Activated naive CD4-positive, alpha-beta T cell treated with anti-CD3 and anti-CD28 coated beads, Interleukin-2, amount 50 U/mL, for 16 hours (primary cell): ENCODE measurements around the gene USP11.

Source experiments
- DNase-seq: peaks from one replicate; pipeline ENCODE4 v3.0.0-alpha.2; 2020

Gene USP11

DNA sequence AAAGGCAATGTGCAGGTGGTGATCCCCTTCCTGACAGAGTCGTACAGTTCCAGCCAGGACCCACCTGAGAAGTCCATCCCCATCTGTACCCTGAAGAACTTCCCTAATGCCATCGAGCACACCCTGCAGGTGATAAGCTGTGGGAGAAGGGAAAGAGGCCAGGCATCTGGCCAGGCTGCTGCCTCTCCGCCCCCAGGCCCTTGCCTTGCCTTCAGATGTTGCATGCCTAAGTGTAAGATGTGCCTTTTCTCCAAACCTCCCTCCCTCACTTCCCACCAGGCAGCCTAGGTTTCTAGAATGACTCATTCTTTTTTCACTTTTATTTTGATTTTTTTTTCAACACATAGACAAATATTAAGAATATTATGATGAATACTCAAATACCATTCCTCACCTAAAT, 26.5 kb upstream of the USP11 start:
- DNase-seq, result no peak

- DNase-seq, result no peak
Measured at GRCh38 chrX:47208108-47208507, 24.7 kb upstream of the USP11 start.

- no peak for DNase-seq
Measured at GRCh38 chrX:47209508-47210238, 23.1 kb upstream of the USP11 start.

- DNase-seq, result no peak
Measured at GRCh38 chrX:47210661-47211425, 22.0 kb upstream of the USP11 start.

DNA sequence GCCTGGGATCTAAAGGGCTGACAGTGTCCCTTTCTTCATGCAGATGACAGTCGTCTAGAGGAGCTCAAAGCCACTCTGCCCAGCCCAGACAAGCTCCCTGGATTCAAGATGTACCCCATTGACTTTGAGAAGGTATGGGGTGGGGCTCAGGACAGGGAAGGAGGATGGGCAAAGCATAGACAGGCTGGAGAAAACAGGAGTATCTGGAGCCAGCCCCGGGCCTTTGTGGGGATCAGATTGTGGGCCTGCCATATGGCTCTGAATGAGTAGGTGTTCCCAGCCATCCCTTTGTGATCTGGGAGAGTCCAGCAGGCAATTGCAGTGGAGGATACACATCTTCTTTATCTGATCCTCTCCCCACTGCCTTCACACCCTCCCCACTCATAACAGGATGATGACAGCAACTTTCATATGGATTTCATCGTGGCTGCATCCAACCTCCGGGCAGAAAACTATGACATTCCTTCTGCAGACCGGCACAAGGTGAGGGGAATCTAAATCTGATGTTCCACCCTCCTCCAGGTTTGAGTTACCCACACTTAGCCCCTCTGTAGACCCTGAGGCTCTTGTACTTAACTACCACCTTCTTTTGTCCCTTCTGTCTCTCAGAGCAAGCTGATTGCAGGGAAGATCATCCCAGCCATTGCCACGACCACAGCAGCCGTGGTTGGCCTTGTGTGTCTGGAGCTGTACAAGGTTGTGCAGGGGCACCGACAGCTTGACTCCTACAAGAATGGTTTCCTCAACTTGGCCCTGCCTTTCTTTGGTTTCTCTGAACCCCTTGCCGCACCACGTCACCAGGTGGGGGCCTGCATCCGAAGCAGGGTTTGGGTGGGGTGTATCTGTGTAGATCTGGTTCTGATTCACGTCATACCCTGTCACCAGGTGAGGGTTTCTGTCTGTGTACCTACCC, 20.2 kb upstream of the USP11 start:
- no peak for DNase-seq

- DNase-seq, result no peak
Measured at GRCh38 chrX:47214435-47215077, 18.3 kb upstream of the USP11 start.

- DNase-seq, result no peak
Measured at GRCh38 chrX:47215291-47215900, 17.4 kb upstream of the USP11 start.

- no peak for DNase-seq
Measured at GRCh38 chrX:47216393-47216925, 16.4 kb upstream of the USP11 start.

GRCh38 chrX:47217121-47217851, 15.5 kb upstream of the USP11 start:
- DNase-seq, result peak; percentile 14

DNA sequence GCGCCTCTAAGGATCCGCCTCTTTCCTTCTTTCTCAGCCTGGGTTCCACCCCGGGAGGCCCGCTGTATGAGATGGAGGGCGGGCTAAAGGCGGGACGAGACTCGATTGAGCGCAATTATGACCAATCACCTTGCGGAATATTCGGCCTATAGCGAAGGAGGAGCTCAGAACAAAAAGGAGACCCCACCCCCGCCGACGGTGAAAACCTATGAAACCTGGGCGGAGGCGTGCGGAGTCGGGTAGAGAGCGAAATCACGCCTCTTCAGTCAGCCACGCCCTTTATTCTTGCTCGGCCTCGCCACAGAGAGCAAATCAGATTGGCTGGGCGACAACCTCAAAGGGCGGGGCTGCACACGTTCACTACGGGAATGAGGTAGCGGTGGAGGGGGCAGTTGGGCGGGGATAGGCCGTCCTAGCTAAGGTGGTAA, 14.9 kb upstream of the USP11 start:
- DNase-seq, result peak; percentile 94

- DNase-seq, result peak; percentile 68
Measured at GRCh38 chrX:47218280-47218919, 14.4 kb upstream of the USP11 start, which contains the start of gene CDK16. Gene CDK16 (plus strand): TSS chrX:47218681. CDS start chrX:47223558, 4,877 bp downstream.

DNA sequence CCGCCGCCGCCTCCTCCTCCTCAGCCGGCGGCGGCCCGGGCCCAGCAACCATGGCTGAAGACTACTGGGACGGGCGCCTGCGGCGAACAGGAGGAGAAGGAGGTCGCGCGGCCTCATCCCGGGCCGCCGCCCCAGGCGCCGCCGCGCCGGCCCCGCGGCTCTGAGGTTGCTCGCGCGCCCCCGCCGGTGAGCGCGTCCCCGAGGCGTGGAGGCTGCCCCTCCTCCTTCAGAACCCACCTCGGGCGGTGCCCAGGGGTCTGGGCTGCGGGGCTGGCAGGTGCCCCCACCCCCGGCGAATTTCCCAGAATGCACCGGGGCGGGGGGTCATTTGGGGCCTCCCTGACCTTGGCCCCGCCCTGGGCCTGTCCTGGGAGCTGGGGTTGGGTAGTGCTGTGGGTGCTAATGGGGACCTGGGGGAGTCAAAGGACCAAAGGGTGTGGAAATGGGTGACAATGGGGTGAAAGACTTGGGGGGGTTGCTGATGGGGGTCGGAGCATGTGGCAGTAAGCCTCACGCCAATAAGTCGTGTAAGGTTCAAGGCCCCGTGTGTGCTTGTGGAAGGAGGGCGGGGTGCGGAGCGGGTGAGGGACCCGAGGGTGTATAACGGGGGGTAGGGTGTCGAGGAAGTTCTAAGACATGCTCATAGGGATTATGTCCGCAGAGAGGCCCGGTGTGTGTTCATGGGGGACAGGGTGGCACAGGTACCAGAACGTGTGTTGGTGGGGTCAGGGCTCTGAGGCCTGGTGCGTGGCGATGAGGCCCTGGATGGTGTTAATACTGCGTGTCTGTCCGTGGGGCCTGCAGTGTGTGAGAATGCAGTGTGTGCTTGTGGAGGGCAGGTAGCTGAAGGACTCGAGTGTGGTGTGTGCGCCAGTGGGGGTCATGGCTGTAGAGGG, 13.6 kb upstream of the USP11 start:
- peak; percentile 57 for DNase-seq

DNA sequence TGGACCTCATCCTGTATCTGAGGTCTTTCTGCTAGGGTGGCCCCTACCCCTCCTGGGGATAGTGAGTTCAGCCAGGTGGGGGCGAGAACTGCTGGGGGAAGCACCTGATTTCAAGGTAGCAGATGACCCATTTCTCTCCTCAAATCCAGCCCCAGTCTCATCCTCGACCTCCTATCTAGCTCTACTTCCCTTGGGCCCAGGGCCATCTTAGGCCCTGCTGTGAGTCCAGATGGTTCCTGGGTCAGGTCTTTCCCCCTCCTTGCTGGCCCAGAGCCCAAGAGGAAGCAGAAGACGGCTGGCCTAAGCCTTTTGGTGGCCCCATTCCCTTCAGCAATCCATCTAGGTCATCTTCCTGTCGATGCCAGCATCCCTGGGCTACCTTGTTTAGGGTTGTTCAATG, 11.1 kb upstream of the USP11 start:
- DNase-seq, result no peak

DNA sequence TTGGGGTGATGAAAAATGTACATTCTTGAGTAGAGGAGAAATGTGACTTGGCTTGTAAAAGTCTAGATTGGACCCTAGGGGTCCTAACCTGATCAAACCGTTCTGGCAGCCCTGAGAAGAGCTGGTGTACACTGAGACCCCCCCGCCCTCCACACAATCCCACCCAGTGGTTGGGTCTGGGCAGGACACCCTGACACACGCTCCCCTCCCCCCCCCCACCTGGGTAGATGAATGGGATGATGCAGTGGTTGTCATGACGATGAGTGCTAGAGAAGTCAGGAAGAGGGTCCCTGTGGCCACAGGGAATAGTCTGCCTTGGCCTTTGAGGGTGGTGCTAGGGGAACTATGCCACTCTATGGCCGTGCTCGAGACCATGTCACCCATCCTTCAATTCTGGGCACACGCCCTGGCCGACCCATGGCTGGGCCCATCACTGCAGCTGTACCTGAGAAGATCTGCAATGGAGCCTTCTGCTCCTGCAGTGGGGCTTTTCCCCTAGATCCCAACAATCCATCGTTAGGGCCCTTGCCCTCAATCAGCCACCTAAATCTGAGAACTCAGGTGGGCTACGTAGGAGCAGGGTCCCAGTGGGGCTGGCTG, 10.0 kb upstream of the USP11 start:
- DNase-seq, result no peak

- DNase-seq, result no peak
Measured at GRCh38 chrX:47223476-47224250, 9.1 kb upstream of the USP11 start.

DNA sequence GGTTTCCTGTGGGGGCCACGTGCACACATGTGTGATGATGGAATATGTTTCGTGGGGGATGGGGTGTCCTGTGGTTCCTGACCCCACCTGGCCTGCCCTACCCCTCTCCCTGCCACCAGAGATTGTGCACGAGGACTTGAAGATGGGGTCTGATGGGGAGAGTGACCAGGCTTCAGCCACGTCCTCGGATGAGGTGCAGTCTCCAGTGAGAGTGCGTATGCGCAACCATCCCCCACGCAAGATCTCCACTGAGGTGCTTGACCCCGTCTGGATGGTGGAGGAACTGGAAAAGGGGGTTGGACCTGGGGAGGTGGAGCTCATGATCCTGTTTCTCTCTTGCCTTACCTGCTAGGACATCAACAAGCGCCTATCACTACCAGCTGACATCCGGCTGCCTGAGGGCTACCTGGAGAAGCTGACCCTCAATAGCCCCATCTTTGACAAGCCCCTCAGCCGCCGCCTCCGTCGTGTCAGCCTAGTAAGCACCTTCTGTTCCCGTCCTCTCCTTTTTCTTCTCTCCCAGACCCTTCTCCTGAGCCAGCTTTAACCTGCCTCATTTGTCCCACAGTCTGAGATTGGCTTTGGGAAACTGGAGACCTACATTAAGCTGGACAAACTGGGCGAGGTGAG, 8.4 kb upstream of the USP11 start:
- DNase-seq, result no peak

- no peak for DNase-seq
Measured at GRCh38 chrX:47224896-47225290, 7.9 kb upstream of the USP11 start.

- no peak for DNase-seq
Measured at GRCh38 chrX:47226071-47226470, 6.7 kb upstream of the USP11 start.
